ENCODE measurements around the gene TMEM129.

GRCh38 chr4:1712216-1713002 is 8.7 kb downstream of the TMEM129 start, which contains the start of gene SLBP:
- peak in 1 of 3 donors; percentile 15 for TF ChIP-seq CTCF (IDR thresholded peaks at IDR 0.05)
- peak; percentile 5 for TF ChIP-seq POLR2A (IDR thresholded peaks at IDR 0.05)

Data from breast epithelium (tissue), 3 donors.